Nephron progenitor cell (in vitro differentiated cells): Measurements from ENCODE around the gene DPH1.

Source experiments
- DNase-seq: peaks from one replicate; pipeline ENCODE4 v3.0.0; 2021
- H3K27ac Mint-ChIP-seq: 2 replicates; pipeline ENCODE4 v1.8.0; 2021; ENCODE audit warnings: mild to moderate bottlenecking, moderate library complexity, mixed read lengths
- H3K27me3 Mint-ChIP-seq: 2 replicates; pipeline ENCODE4 v1.8.0; 2021; ENCODE audit warnings: mild to moderate bottlenecking, low read depth, mixed read lengths; ENCODE audit not compliant: poor library complexity
- H3K36me3 Mint-ChIP-seq: 2 replicates; pipeline ENCODE4 v1.8.0; 2021; ENCODE audit warnings: low read depth, mixed read lengths
- H3K4me1 Mint-ChIP-seq: 2 replicates; pipeline ENCODE4 v1.8.0; 2021; ENCODE audit warnings: mixed read lengths
- H3K4me3 Mint-ChIP-seq: 2 replicates; pipeline ENCODE4 v1.8.0; 2021; ENCODE audit warnings: mild to moderate bottlenecking, moderate library complexity, mixed read lengths
- H3K9me3 Mint-ChIP-seq: 2 replicates; pipeline ENCODE4 v1.8.0; 2021; ENCODE audit warnings: mild to moderate bottlenecking, moderate library complexity, mixed read lengths
- CTCF ChIP-seq: fragments of 200-600 bp; sonication (generic); IDR thresholded peaks from 2 replicates; pipeline ENCODE4 v1.5.0; 2021; ENCODE audit warnings: antibody characterized with exemption

Gene DPH1

GRCh38 chr17:2027528-2028233 lies 2.3 kb upstream of the DPH1 start:
- Mint-ChIP-seq H3K27ac (no peak overlapping the region), H3K36me3 (no peaks in the 10 kb centered on the region), H3K4me3 (no peak overlapping the region), H3K9me3 (peaks cover 4% of the 10 kb centered on the region), H3K27me3 (peaks cover 69% of the 10 kb centered on the region), H3K4me1 (peaks cover 35% of the 10 kb centered on the region)
- DNase-seq: no peak
- no peak for TF ChIP-seq CTCF

- no peaks in the 10 kb centered on the region for H3K36me3 Mint-ChIP-seq
- H3K27ac Mint-ChIP-seq: no peak overlapping the region
- no peak for DNase-seq
- H3K4me3 Mint-ChIP-seq: peak overlapping the region; percentile 32
- peaks cover 4% of the 10 kb centered on the region for H3K9me3 Mint-ChIP-seq
- TF ChIP-seq CTCF: no peak
- H3K27me3 Mint-ChIP-seq: peaks cover 63% of the 10 kb centered on the region
- H3K4me1 Mint-ChIP-seq: peaks cover 40% of the 10 kb centered on the region
Observed at GRCh38 chr17:2028234-2028614, 1.7 kb upstream of the DPH1 start.

GRCh38 chr17:2028737-2029136 lies 1.2 kb upstream of the DPH1 start:
- H3K9me3 Mint-ChIP-seq: peaks cover 4% of the 10 kb centered on the region
- no peak for DNase-seq
- H3K27ac Mint-ChIP-seq: no peak overlapping the region
- peak overlapping the region; percentile 13 for H3K4me3 Mint-ChIP-seq
- H3K27me3 Mint-ChIP-seq: peaks cover 59% of the 10 kb centered on the region
- no peak for TF ChIP-seq CTCF
- H3K4me1 Mint-ChIP-seq: peaks cover 45% of the 10 kb centered on the region
- H3K36me3 Mint-ChIP-seq: no peaks in the 10 kb centered on the region

- no peaks in the 10 kb centered on the region for H3K36me3 Mint-ChIP-seq
- peak; percentile 52 for TF ChIP-seq CTCF
- peaks cover 50% of the 10 kb centered on the region for H3K4me1 Mint-ChIP-seq
- peak overlapping the region; percentile 96 for H3K4me3 Mint-ChIP-seq
- H3K27ac Mint-ChIP-seq: no peak overlapping the region
- H3K9me3 Mint-ChIP-seq: peaks cover 4% of the 10 kb centered on the region
- peaks cover 45% of the 10 kb centered on the region for H3K27me3 Mint-ChIP-seq
- DNase-seq: peak; percentile 62
Observed at GRCh38 chr17:2030779-2031163, 818 bp downstream of the DPH1 start.

- no peak for DNase-seq
- Mint-ChIP-seq H3K36me3 (peaks cover 10% of the 10 kb centered on the region), H3K27ac (no peak overlapping the region), H3K9me3 (no peaks in the 10 kb centered on the region), H3K4me3 (no peak overlapping the region), H3K4me1 (peaks cover 50% of the 10 kb centered on the region), H3K27me3 (peaks cover 28% of the 10 kb centered on the region)
- no peak for TF ChIP-seq CTCF
Observed at GRCh38 chr17:2033153-2033552, 3.2 kb downstream of the DPH1 start.

- Mint-ChIP-seq H3K9me3 (no peaks in the 10 kb centered on the region), H3K27me3 (peaks cover 18% of the 10 kb centered on the region), H3K4me1 (peaks cover 40% of the 10 kb centered on the region), H3K27ac (no peak overlapping the region), H3K36me3 (peaks cover 15% of the 10 kb centered on the region), H3K4me3 (no peak overlapping the region)
- DNase-seq: no peak
- TF ChIP-seq CTCF: no peak
Observed at GRCh38 chr17:2034157-2034556, 4.2 kb downstream of the DPH1 start.
